SU-DHL-6 (cell line): ENCODE results near the gene DOCK6.

ENCODE experiments used
- EZH2phosphoT487 ChIP-seq: fragments of 200-600 bp; sonication (generic), shearing (Covaris generic); conservative IDR thresholded peaks from 2 replicates; pipeline ENCODE4 v1.6.1; 2018; ENCODE audit warnings: mild to moderate bottlenecking, antibody characterized with exemption, low read length, moderate library complexity, mixed read lengths
- TF ChIP-seq, protein P1 (sequence below): fragments of 200-600 bp; sonication (generic); IDR thresholded peaks from one replicate; pipeline ENCODE4 v1.5.1; 2017; ENCODE audit warnings: antibody characterized with exemption, mild to moderate bottlenecking, low read length, moderate library complexity; ENCODE audit not compliant: insufficient read depth, poor library complexity, severe bottlenecking

DNA sequence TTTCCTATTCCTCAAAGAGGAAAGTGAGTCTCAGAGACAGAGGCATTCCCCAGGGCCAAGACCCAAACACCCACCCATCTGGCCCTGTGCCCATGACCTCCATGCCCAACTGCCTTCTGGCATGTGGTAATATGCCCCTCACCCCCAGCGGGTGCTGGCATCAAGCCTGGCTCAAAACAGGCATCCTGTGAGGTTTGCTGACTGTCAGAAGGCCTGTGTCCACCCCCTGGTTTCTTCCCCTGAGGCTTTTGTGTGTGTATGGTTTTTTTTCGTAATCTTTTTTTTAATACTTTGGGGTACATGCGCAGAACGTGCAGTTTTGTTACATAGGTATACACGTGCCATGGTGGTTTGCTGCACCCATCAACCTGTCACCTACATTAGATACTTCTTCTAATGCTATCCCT lies 57.4 kb downstream of the DOCK6 start:
- TF ChIP-seq, protein P1, sequence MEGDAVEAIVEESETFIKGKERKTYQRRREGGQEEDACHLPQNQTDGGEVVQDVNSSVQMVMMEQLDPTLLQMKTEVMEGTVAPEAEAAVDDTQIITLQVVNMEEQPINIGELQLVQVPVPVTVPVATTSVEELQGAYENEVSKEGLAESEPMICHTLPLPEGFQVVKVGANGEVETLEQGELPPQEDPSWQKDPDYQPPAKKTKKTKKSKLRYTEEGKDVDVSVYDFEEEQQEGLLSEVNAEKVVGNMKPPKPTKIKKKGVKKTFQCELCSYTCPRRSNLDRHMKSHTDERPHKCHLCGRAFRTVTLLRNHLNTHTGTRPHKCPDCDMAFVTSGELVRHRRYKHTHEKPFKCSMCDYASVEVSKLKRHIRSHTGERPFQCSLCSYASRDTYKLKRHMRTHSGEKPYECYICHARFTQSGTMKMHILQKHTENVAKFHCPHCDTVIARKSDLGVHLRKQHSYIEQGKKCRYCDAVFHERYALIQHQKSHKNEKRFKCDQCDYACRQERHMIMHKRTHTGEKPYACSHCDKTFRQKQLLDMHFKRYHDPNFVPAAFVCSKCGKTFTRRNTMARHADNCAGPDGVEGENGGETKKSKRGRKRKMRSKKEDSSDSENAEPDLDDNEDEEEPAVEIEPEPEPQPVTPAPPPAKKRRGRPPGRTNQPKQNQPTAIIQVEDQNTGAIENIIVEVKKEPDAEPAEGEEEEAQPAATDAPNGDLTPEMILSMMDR, result no peak
- TF ChIP-seq EZH2phosphoT487, result no peak
